Tibial artery (tissue), 4 donors: ENCODE data around the gene MRPS11.
"Not testable (repeated sequence)": the region's sequence is repeated elsewhere in the genome, so short reads cannot be mapped to it uniquely, and the experiment has no call there.

Experiments used
- DNase-seq, 2 donors: peaks; one replicate each; pipeline ENCODE4 v3.0.0-alpha.2; 2019
- H3K27ac ChIP-seq, 2 donors: fragments of 200-600 bp; sonication (generic) in 1 of 2; 1 replicate in 1 of 2; 2 replicates in 1 of 2; pipeline ENCODE4 v1.5.1; 2018 to 2019; ENCODE audit warnings: mild to moderate bottlenecking in 1 of 2
- H3K27me3 ChIP-seq, 2 donors: fragments of 200-600 bp; sonication (generic) in 1 of 2; one replicate each; pipeline versions ENCODE4 v1.5.1 to v1.6.0; 2016 to 2019
- H3K36me3 ChIP-seq, 3 donors: fragments of 200-600 bp; sonication (generic) in 2 of 3; one replicate each; pipeline ENCODE4 v1.5.1; 2016 to 2019; ENCODE audit warnings: mild to moderate bottlenecking in 2 of 3
- H3K4me1 ChIP-seq, 4 donors: fragments of 200-600 bp; sonication (generic) in 2 of 4; 1 replicate in 3 of 4; 2 replicates in 1 of 4; pipeline ENCODE4 v1.5.1; 2016 to 2019
- H3K4me3 ChIP-seq, 2 donors: fragments of 200-600 bp; sonication (generic) in 1 of 2; 1 replicate in 1 of 2; 2 replicates in 1 of 2; pipeline ENCODE4 v1.5.1; 2018 to 2019; ENCODE audit warnings: mild to moderate bottlenecking in 2 of 2
- H3K9me3 ChIP-seq, 3 donors: fragments of 200-600 bp; sonication (generic) in 1 of 3; one replicate each; pipeline ENCODE4 v1.5.1; 2016 to 2019
- intact Hi-C: fragments of 100-400 bp; cut with DNase I; formaldehyde crosslinking; loops from one replicate; pipeline ENCODE4 v1.15.0; 2023; ENCODE audit warnings: low total_unique reads
- TF ChIP-seq, protein P1 (sequence below), 2 experiments: fragments of 200-600 bp in 1 of 2; fragments of 450-650 bp in 1 of 2; IDR thresholded peaks; one replicate each; pipeline ENCODE4 v1.5.1; 2017 to 2019; ENCODE audit warnings: antibody characterized with exemption in 2 of 2, mild to moderate bottlenecking in 1 of 2, moderate library complexity in 1 of 2

Gene MRPS11

DNA sequence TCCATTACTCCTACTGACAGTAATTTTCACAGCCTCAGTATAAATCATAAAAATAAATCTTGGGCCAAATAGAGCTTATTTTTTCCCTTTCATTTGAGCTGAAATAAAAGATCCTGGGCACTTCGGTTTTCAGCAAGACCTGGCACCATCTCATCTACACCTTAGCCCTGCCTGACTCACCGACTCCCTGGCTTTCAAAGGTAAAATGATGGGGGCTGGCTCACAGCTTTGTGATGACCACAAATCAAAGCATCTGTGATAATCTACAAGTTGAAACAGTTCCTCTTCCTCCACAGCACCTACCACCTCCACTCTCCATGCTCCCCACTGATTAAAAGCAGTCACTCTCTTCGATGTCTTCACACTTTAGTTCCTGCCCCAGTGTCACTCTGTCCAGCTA, 51.4 kb downstream of the MRPS11 start:
- DNase-seq = no peak
- TF ChIP-seq, protein P1, sequence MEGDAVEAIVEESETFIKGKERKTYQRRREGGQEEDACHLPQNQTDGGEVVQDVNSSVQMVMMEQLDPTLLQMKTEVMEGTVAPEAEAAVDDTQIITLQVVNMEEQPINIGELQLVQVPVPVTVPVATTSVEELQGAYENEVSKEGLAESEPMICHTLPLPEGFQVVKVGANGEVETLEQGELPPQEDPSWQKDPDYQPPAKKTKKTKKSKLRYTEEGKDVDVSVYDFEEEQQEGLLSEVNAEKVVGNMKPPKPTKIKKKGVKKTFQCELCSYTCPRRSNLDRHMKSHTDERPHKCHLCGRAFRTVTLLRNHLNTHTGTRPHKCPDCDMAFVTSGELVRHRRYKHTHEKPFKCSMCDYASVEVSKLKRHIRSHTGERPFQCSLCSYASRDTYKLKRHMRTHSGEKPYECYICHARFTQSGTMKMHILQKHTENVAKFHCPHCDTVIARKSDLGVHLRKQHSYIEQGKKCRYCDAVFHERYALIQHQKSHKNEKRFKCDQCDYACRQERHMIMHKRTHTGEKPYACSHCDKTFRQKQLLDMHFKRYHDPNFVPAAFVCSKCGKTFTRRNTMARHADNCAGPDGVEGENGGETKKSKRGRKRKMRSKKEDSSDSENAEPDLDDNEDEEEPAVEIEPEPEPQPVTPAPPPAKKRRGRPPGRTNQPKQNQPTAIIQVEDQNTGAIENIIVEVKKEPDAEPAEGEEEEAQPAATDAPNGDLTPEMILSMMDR (IDR thresholded peaks at IDR 0.05) = no peak
- H3K4me3 ChIP-seq = no peak overlapping the region
- intact Hi-C loops = no loop called here
- H3K4me1 ChIP-seq = no peaks in the 10 kb centered on the region
- H3K9me3 ChIP-seq = no peaks in the 10 kb centered on the region
- peaks cover 0 to 10% (median 5%) of the 10 kb centered on the region in 3 donors for H3K36me3 ChIP-seq
- H3K27me3 ChIP-seq = no peaks in the 10 kb centered on the region
- no peak overlapping the region for H3K27ac ChIP-seq

DNA sequence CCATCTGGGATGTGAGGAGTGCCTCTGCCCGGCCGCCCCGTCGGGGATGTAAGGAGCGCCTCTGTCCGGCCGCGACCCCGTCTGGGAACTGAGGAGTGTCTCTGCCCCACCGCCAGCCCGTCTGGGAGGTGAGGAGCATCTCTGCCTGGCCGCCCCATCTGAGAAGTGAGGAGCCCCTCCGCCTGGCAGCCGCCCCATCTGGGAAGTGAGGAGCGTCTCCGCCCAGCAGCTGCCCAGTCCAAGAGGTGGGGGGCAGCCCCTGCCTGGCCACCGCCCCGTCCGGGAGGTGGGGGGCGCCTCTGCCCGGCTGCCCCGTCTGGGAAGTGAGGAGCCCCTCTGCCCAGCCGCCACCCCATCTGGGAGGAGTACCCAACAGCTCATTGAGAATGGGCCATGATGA, 56.6 kb downstream of the MRPS11 start:
- intact Hi-C loops, H3K4me1 ChIP-seq, H3K27me3 ChIP-seq, H3K27ac ChIP-seq, DNase-seq, H3K9me3 ChIP-seq, H3K4me3 ChIP-seq: not testable (repeated sequence)
- H3K36me3 ChIP-seq = peaks cover 14 to 33% (median 16%) of the 10 kb centered on the region in 3 donors

DNA sequence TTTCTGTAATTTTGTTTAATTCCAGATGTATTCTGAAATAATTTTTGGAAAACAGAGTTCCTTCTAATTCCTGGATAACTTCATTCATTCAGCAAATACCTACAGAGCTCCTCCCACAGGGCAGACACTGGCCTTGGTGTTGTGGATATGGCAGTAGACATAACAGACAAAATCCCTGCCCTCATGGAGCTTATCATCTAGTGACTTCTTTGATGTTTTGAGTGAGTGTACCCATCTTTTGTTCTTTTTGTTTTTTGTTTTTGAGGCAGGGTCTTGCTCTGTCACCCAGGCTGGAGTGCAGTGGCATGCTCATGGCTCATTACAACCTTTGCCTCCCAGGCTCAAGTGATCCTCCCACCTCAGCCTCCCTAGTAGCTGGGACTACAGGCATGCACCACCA, 57.9 kb downstream of the MRPS11 start:
- Histone ChIP-seq H3K27ac (no peak overlapping the region), H3K36me3 (peaks cover 16 to 44% (median 25%) of the 10 kb centered on the region in 3 donors), H3K27me3 (no peaks in the 10 kb centered on the region), H3K4me3 (no peak overlapping the region), H3K4me1 (no peaks in the 10 kb centered on the region), H3K9me3 (no peaks in the 10 kb centered on the region)
- DNase-seq = no peak
- TF ChIP-seq, protein P1 (IDR thresholded peaks at IDR 0.05) = no peak
- intact Hi-C loops = no loop called here

GRCh38 chr15:88526247-88526879, 58.9 kb downstream of the MRPS11 start:
- intact Hi-C loops = no loop called here
- Histone ChIP-seq H3K9me3 (no peaks in the 10 kb centered on the region), H3K4me3 (no peak overlapping the region), H3K27me3 (no peaks in the 10 kb centered on the region), H3K4me1 (no peaks in the 10 kb centered on the region), H3K36me3 (peaks cover 25 to 54% (median 35%) of the 10 kb centered on the region in 3 donors), H3K27ac (no peak overlapping the region)
- DNase-seq = no peak
- TF ChIP-seq, protein P1 (IDR thresholded peaks at IDR 0.05) = no peak

GRCh38 chr15:88529021-88529630, 61.6 kb downstream of the MRPS11 start:
- TF ChIP-seq, protein P1 (IDR thresholded peaks at IDR 0.05) = no peak
- intact Hi-C loops = no loop called here
- Histone ChIP-seq H3K9me3 (no peaks in the 10 kb centered on the region), H3K27ac (no peak overlapping the region), H3K4me1 (no peaks in the 10 kb centered on the region), H3K27me3 (no peaks in the 10 kb centered on the region), H3K4me3 (no peak overlapping the region), H3K36me3 (peaks cover 26 to 56% (median 36%) of the 10 kb centered on the region in 3 donors)
- no peak for DNase-seq
